Measurements from ENCODE around the gene HMOX2.

The HMOX2 gene

DNA sequence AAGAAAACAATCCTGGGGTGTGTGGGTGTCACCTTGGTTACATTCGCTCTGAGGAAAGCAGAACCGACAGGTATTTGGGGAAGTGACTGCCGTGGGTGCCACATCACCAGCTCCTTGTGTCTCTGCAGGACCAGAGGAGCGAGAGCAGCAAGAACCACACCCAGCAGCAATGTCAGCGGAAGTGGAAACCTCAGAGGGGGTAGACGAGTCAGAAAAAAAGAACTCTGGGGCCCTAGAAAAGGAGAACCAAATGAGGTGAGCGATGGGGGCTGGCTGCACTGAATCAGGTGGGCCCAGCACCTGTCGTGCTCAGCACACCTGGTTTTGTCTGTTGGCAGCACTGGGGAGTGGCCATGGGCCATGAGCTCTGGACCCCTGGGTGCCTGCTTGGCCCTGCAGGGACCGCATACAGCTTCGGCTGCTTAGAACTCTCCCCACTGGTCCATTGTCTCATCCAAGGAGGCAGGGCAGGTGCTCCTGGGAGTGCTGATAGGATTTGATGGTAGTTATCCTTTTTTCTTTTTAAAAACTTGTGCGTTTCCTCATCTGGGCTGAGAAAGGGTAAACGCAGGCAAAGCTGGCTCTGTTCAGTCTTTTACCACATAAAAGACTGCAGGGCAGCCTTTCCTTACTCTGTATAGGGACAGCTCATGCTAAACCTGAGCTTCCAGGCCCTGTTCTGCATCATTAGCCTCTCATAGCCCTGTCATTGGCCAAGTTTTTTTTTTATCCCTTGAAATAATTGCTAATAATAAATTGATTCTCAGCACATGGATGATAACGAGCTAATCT is 29.4 kb downstream of the HMOX2 start:
- no peak for DNase-seq

DNA sequence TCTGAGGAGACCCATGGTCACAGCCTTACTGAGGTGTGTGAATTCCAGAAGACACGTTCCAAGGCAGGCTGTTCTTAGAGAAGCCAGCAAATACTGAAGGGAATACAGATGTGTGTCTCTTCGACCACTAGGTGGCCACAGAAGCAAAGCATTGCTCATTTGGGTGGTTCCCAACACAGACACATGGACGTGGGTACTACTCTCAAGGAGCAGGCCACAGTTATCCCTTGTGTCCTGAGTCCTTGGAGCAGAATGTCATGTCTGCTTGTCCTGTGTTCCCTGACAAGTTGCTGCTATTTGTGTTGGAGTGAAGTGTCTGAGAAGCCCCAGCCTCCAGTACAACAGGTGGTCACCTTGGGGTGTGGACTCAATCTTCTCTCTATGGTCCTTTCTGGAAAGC is 30.3 kb downstream of the HMOX2 start:
- peak; percentile 62 for DNase-seq

DNA sequence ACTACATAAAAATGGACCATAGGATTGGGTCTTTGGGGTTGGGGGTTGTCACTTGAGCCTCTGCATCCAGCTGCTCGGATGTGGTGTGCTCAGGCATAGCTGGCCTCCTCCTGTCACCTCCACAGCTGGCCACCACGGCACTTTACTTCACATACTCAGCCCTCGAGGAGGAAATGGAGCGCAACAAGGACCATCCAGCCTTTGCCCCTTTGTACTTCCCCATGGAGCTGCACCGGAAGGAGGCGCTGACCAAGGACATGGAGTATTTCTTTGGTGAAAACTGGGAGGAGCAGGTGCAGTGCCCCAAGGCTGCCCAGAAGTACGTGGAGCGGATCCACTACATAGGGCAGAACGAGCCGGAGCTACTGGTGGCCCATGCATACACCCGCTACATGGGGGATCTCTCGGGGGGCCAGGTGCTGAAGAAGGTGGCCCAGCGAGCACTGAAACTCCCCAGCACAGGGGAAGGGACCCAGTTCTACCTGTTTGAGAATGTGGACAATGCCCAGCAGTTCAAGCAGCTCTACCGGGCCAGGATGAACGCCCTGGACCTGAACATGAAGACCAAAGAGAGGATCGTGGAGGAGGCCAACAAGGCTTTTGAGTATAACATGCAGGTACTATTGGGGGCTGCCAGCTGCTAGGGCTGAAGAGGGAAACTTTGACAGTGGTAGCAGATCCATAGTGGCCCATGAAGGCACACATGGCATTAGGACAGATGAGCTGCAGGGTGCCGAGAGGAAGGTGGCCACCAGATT is 31.6 kb downstream of the HMOX2 start:
- peak; percentile 89 for DNase-seq

DNA sequence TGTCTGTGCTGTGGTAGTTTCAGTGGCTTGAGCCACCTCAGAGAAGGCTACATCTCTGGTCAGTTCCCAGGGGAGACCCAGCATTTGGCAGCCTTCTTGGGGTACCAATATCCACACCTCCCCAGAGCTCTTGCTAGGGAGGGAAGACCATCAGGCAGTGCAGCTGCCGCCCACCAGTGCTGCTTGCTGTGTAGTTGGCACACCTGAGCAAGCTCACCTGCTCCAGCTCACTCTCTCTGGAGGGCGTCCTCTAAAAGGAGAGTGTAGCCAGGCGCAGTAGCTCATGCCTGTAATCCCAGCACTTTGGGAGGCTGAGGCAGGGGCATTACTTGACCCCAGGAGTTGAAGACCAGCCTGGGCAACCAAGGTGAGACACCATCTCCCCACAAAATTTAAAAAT is 32.6 kb downstream of the HMOX2 start:
- DNase-seq = no peak

DNA sequence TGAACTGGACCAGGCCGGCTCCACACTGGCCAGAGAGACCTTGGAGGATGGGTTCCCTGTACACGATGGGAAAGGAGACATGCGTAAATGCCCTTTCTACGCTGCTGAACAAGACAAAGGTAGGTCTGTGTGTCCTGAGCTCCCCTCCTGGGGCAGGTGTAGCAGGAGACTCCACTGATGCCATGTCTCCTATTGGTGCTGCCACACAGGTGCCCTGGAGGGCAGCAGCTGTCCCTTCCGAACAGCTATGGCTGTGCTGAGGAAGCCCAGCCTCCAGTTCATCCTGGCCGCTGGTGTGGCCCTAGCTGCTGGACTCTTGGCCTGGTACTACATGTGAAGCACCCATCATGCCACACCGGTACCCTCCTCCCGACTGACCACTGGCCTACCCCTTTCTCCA is 33.2 kb downstream of the HMOX2 start:
- DNase-seq = no peak

DNA sequence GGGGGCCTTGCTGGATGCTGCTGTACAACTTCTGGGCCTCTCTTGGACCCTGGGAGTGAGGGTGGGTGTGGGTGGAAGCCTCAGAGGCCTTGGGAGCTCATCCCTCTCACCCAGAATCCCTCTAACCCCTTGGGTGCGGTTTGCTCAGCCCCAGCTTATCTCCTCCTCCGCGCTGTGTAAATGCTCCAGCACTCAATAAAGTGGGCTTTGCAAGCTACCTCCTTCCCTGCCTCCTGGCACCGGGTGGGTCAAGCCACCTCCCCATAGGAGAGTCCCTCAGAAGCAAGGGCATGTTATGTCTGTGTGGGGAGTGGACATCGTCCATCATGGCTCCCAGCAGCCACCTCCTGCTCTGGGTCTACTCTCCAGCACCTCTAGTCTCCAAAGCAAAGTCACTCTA is 33.9 kb downstream of the HMOX2 start:
- no peak for DNase-seq

DNA sequence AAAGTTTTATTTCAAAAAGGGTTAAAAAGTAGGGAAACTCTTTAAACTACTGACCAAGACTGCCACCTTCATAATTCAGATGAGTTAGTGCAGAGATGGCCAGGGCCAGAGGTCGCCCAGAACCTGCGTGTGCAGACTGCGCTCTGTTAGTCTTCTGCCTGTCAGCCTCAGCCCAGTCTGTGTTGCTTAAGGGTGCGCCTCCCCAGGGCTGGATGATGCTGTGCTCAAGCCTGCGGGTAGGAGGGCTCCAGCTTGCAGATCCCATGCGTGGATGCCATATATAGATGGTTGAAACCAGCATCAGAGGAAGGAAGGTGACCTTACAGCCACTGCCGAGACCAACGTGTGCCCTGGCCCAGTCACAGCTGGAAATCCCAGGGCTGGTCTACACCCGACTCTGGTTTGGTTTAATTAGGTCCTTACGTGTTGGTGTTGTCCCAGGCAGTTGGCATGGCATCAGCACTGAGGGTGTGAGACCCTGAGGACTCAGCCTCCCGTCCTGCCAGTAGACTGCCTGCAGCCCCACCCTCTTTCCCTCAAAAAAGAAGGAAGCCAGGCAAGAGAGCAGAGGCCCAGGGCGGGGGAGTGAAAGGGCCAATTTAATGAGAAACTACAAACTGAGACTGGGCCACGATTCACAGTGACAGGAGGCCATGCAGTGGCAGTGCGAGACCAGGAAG is 34.7 kb downstream of the HMOX2 start:
- no peak for DNase-seq

DNA sequence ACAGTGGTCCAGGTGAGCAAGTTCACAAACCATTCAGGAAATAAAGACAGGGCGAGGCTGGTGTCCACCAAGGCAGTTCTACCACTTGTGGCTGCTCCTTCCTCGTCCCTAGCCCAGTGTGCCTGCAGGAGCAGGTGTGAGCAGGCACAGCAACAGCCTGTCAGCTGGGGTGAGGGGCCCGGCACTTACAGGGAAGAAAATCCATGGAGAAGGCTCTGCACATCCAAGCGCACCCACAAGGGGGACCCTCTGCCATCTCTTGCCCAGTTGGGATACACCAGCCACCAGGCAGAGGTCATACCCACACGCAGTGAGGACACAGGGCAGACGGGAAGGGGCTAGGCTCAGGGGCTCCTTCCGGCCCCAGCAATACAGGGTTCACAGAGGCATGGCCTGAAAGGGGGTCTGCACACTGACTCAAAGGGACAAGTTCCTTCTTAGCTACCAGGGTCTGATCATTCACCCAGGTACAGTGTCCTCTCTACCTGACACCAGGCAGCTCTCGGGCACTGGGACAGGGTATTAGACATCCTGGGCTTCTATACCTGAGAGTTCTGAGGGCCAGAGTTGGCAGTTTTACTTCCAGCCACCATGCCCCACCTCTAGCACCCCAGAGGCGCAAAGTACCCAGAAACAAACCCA is 35.4 kb downstream of the HMOX2 start:
- DNase-seq = no peak

DNA sequence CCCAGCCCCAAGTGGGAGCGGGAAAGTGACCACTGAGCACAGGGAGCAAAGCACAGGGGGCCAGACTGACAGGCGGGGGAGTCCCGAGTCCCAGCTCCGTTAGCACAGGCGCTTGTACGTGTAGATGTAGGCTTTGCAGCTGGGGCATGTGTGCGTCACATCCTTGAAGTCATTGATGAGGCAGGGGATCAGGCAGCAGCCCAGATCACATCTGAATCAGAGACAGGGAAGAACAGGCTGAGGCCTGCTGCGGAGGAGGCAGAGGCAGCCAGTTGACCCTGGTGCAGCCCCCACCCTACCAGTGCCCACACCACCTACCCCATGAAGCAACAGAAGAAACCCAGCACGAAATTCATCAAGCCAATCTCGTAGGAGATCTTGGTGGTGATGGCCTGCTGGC is 36.3 kb downstream of the HMOX2 start:
- DNase-seq = no peak

DNA sequence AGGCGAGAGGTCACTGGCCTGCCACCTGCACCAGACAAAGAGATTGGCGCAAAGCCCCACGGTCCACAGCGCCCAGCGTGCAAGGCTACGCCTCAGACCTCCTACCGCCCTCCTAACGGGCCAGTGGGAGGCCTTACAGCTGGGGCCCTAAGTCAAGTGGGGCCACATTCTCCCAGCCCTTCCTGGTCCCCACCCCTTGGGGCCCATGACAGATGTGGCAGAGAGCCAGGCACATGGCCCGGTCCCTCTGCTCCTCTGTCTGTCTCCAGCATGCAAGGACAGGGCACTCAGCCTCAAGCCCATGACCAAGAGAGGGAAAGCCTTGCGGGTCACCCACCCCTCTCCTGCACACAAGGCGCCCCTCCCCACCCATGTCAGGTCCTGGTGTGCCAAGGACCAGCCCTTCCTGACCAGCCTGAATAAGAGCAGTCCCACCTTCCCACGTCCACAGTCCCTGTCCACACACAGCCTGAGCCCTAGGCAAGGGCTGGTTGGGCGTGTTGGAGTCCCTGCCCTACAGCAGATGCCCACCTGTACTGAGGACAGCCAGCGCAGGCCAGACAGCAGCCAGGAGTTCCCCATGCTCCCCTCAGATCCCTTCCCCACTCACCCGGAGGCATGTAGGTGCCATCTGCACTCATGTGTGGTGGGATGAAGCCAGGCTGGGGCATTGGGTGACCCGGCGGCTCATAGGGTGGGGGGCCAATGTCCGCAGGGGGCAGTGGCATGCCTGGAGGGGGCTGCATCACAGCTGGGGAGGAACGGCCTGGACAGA is 37.1 kb downstream of the HMOX2 start:
- no peak for DNase-seq

DNA sequence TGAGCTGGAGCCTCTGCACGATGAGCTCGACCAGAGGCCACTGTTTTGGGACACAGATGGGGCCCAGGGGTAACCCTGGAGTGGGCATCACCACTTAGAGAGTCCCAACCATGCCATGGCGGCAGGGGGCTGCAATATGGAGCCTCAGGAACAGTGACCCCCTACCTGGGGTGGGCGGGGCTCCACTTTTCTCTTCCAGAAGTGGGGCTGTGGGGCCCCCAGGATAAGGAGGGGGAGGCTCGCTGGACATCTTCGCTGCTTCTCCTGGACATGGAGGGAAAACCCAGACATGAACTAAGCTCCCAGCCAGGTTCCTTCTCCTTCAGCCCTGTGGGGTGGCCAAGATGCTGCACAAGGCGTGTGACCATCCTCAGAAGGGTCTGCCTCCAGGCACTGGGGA is 37.7 kb downstream of the HMOX2 start:
- no peak for DNase-seq

DNA sequence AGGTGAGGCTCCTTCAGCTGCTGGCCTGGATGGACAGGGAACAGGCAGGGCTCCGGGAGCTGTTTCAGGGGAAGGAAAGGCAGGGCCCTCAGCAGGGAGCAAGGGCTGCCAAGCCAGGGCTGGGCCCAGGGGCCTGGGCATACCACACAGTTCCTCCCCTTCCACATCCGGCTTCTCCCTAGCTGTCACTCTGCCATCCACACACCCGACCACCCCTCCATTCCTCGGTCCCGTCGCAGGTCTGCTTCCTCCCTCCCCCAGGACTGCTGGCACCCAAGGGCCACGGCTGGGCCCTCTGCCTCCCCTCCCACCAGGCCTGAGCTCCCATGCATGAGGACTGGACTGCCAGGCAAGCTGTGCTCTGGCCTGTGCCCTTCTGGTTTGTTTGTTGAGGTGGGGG is 38.4 kb downstream of the HMOX2 start:
- no peak for DNase-seq

DNA sequence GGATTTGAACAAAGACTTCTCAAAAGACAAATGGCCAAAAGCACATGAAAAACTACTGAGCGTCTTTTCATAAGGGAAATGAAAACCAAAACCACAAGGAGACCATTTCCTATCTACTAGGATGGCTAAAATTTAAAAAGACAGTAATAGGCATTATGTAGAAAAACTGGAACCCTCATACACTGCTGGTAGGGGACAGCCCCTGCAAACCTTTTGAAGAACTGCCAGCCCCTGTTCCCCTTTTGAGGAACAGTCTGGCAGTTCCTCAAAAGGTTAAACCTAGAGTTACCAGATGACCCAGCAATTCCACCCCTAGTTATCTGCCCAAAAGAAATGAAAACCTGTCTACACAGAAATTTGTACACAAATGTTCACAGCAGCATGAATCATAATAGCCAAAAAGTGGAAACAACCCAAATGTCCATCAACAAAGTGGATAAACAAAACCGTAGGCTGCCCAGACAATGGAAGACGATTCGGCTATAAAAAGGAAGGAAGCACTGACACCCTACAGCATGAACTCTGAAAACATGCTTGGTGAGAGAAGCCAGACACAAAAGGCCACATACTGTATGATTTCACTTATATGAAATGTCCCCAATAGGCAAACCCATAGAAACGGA is 39.5 kb downstream of the HMOX2 start:
- DNase-seq = no peak

DNA sequence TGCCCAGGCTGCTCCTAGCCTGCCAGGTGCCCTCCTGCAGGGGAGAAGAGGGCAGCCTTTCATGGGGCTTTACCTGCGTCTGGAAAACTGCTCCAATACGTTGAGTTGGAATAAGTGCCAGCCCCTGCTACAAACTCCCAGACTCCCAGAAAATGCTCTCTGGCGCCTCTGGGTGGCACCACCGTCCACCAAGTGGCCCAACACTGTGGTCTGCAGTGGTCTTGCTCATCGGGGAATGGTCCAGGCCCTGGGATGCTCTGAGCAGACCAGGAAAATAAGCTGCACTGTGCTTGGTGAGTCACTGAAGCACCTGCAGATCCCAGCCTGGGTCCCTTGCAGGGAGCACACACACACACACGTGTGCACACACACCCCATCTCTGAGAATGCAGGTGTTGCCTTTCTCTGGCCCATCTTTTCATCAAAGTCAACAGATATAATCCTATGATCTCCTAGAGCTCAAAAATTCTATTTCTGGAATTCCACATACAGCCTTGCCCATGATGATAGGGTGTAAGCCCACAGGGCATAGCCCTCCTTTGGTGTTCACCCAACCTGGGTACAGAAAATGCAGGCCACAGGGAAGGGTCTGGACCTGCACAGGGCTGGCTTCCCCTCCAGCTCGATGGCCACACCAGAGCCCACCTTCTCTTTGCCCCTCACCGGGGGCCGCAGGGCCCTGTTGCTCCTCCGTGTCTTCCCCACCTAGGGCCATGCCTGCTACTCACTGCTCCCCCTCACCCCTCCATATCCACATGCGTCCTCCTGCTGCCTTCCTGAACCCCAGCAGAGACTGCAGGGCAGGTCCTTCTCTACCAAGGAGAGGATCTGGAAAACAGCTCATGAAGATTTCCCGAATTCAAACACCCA is 41.8 kb downstream of the HMOX2 start:
- DNase-seq = no peak

DNA sequence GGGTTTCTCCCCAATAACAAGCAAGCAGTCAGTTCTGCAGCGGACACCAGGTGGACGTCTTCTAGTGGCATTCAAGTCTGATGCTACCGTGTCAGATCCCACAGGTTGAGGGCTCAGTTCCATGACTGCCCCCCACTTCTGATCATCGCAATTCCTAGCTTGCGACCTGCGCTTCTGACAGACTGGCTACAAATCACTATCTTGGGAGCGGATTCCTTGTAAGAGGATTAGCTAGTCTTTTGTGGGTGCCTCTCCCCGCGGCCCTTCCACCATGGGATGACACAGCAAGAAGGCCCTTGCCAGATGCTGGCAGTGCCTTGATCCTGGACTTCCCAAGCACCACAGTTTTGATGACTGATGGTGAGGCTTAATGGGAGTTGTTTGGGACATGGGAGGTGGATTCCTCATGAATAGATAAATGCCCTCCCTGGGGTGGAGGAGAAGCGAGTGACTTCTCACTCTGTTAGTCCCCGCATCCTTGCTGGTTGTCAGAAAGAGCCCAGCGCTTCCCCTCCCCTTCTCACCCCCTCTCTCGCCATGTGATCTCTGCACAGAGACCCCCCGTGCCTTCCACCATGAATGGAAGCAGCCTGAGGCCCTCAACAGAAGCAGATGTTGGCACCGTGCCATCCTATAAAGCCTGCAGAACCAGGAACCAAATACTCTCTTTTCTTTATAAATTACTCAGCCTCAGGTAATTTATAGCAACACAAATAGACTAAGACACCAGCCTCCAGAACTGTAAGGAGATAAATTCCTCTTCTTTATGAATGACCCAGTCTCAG is 43.3 kb downstream of the HMOX2 start:
- DNase-seq = peak; percentile 11

DNA sequence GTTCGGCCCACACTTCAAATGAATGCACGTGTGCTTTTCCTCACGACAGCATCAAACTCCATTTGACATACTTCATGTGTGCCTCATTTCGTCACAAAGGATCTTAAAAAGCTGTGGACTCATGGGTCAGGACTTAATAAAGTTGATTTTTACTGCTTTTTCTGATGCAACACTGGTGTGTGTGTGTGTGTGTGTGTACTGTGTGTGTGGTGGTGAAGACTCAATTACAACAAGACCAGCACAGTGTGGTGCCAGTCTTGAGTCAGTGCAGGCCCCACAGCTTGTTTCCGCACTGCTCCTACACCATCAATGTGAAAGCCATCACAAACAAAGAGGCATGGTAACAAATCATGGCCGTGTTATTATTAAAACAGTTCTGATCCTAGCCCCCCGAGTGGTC is 44.7 kb downstream of the HMOX2 start:
- DNase-seq = no peak

DNA sequence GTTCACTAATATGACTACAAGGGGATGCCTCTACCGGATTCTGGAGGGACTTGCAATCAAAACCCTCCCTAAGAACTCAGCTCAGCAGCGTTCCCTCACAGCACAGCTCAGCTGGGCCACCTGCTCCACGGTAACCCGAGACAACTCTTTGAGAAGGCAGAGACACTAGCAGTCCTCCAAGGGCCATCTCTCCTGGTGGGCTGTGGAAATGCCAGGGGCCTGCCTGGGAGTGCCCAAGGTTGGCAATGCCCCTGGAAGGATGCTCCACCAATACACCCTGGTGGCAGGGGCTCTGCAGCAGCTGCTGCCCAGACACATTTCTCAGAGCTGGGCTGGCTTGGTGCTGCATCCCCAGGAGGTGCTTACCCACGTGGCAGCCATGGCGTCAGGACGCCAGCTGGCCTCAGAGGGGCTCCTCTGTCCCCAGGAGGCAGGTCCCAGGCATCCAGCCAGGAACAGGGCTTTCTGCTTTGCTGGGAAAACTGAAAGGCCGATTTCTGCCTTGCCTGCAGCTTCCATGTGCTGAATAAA is 45.9 kb downstream of the HMOX2 start:
- DNase-seq = peak; percentile 75

DNA sequence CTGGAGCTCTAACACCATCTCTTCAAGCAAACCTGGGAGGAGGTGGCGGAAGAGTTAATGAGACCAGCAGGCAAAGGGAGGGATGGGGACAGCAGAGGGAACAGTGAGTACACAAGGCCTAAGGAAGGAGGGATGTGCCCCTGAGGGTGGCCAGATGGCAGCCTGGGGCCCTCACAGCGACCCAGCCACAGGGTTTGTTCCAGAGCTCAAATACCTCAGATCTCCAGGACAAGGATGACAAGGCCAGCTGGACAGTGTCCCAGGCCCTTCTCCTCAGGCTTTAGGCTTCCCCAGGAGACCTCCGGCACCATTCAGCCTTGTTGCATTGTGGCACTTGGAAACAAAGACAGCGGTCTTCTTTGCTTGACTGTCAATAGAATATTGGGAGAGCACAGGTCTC is 47.5 kb downstream of the HMOX2 start:
- no peak for DNase-seq

DNA sequence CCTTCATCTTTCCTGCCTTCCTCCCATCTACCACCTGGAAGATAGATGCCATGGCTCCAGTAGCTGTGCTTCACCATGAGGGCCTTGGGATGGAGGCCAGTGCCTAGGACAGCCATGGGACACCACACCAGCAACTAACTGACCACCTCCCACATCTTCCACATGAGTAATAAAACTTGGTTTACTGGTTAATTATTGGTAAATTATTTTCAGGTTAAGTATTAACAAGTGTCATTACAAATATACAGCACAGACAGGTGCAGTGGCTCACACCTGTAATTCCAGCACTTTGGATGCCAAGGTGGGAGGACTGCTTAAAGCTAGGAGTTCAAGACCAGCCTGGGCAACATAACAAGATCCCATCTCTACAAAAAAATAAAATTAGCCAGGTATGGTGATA is 48.4 kb downstream of the HMOX2 start:
- no peak for DNase-seq

DNA sequence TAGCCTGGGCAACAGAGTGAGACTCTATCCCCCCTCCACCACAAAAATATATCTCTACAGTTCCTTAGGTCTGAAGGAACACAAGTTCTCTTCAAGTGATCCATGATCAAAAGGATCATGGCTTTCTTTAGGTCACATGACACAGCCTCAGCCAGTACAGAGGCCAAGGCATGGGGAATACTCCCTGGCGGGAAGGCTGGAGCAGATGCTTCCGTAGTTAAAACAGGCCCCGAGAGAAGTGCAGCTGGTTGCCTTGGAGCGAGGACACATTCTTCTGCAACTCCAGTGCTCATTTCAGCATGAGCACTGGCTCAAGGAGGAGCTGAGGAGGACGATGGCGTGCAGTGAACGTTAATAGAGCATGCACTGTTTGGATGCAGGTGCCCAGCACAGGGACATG is 48.9 kb downstream of the HMOX2 start:
- peak; percentile 80 for DNase-seq
